MM.1S (cell line): ENCODE results near the gene NAIF1.

Source experiments
- DNase-seq: peaks from one replicate; pipeline ENCODE4 v3.0.0-alpha.2; 2015
- H2AFZ ChIP-seq: fragments of 300-600 bp; sonication (generic); 2 replicates; pipeline ENCODE4 v1.6.0; 2016; ENCODE audit warnings: antibody characterized with exemption, low read length
- H3F3A ChIP-seq: fragments of 300-600 bp; sonication (generic); 2 replicates; pipeline ENCODE4 v1.6.1; 2016; ENCODE audit warnings: mild to moderate bottlenecking, antibody characterized with exemption, low read length, moderate library complexity, mixed read lengths; ENCODE audit not compliant: insufficient read depth
- H3K27ac ChIP-seq: fragments of 300-600 bp; sonication (generic); 2 replicates; pipeline ENCODE4 v1.5.1; 2016; ENCODE audit warnings: mild to moderate bottlenecking, low read length
- H3K27me3 ChIP-seq: fragments of 300-600 bp; sonication (generic); replicated peaks from 2 replicates; pipeline ENCODE4 v1.6.0; 2016; ENCODE audit warnings: low read length; ENCODE audit not compliant: insufficient read depth
- H3K36me3 ChIP-seq: fragments of 300-600 bp; sonication (generic); replicated peaks from 2 replicates; pipeline ENCODE4 v1.6.1; 2016; ENCODE audit warnings: mild to moderate bottlenecking, low read length, mixed read lengths; ENCODE audit not compliant: insufficient read depth
- H3K4me1 ChIP-seq: fragments of 300-600 bp; sonication (generic); 2 replicates; pipeline ENCODE4 v1.6.1; 2016; ENCODE audit warnings: low read length, mixed read lengths
- H3K4me2 ChIP-seq: fragments of 300-600 bp; sonication (generic); 2 replicates; pipeline ENCODE4 v1.6.0; 2016; ENCODE audit warnings: low read depth, low read length
- H3K4me3 ChIP-seq: fragments of 300-600 bp; sonication (generic); 2 replicates; pipeline ENCODE4 v1.5.1; 2016; ENCODE audit warnings: low read length, mixed read lengths
- H3K79me2 ChIP-seq: fragments of 300-600 bp; sonication (generic); 2 replicates; pipeline ENCODE4 v1.6.1; 2016; ENCODE audit warnings: mixed run types, low read length, mixed read lengths
- H3K9ac ChIP-seq: fragments of 300-600 bp; sonication (generic); 2 replicates; pipeline ENCODE4 v1.6.1; 2016; ENCODE audit warnings: low read length, mixed read lengths
- H3K9me2 ChIP-seq: fragments of 300-600 bp; sonication (generic); replicated peaks from 2 replicates; pipeline ENCODE4 v1.6.1; 2016; ENCODE audit warnings: mild to moderate bottlenecking, low read length, mixed read lengths; ENCODE audit not compliant: insufficient read depth
- H3K9me3 ChIP-seq: fragments of 300-600 bp; sonication (generic); replicated peaks from 2 replicates; pipeline ENCODE4 v1.6.1; 2016; ENCODE audit warnings: mild to moderate bottlenecking, low read length, mixed read lengths; ENCODE audit not compliant: insufficient read depth
- H4K20me1 ChIP-seq: fragments of 300-600 bp; sonication (generic); 2 replicates; pipeline ENCODE4 v1.6.1; 2016; ENCODE audit warnings: mild to moderate bottlenecking, low read length, moderate library complexity, mixed read lengths; ENCODE audit not compliant: insufficient read depth
- CTCF ChIP-seq: fragments of 300-600 bp; sonication (generic); IDR thresholded peaks from 2 replicates; pipeline ENCODE4 v1.5.1; 2016; ENCODE audit warnings: antibody characterized with exemption, low read length, mixed read lengths
- EZH2 ChIP-seq: fragments of 300-600 bp; sonication (generic); optimal IDR thresholded peaks from 2 replicates; pipeline ENCODE3; 2017; ENCODE audit warnings: low read depth, mild to moderate bottlenecking, antibody characterized with exemption, low read length, mixed read lengths
- EZH2phosphoT487 ChIP-seq: fragments of 300-600 bp; sonication (generic); IDR thresholded peaks from 2 replicates; pipeline ENCODE4 v1.6.1; 2018; ENCODE audit warnings: antibody characterized with exemption, low read length

The NAIF1 gene

GRCh38 chr9:128068386-128069205 is 1.5 kb upstream of the NAIF1 start:
- no peaks in the 10 kb centered on the region for H4K20me1 ChIP-seq
- H3K27ac ChIP-seq, result peak overlapping the region; percentile 66; the same call in 1 of the 2 replicates
- no peaks in the 10 kb centered on the region for H3K36me3 ChIP-seq
- peaks cover 36% of the 10 kb centered on the region for H3K4me1 ChIP-seq
- H3K79me2 ChIP-seq, result peaks cover 63% of the 10 kb centered on the region
- no peaks in the 10 kb centered on the region for H3K9me2 ChIP-seq
- DNase-seq, result no peak
- peak overlapping the region; percentile 96 for H3K4me2 ChIP-seq
- no peak overlapping the region for H2AFZ ChIP-seq
- no peaks in the 10 kb centered on the region for H3K27me3 ChIP-seq
- H3K9ac ChIP-seq, result peak overlapping the region; percentile 80
- no peaks in the 10 kb centered on the region for H3K9me3 ChIP-seq
- peaks cover 47% of the 10 kb centered on the region for H3F3A ChIP-seq
- TF ChIP-seq EZH2 (no peak), EZH2phosphoT487 (no peak), CTCF (no peak)
- peak overlapping the region; percentile 98 for H3K4me3 ChIP-seq

DNA sequence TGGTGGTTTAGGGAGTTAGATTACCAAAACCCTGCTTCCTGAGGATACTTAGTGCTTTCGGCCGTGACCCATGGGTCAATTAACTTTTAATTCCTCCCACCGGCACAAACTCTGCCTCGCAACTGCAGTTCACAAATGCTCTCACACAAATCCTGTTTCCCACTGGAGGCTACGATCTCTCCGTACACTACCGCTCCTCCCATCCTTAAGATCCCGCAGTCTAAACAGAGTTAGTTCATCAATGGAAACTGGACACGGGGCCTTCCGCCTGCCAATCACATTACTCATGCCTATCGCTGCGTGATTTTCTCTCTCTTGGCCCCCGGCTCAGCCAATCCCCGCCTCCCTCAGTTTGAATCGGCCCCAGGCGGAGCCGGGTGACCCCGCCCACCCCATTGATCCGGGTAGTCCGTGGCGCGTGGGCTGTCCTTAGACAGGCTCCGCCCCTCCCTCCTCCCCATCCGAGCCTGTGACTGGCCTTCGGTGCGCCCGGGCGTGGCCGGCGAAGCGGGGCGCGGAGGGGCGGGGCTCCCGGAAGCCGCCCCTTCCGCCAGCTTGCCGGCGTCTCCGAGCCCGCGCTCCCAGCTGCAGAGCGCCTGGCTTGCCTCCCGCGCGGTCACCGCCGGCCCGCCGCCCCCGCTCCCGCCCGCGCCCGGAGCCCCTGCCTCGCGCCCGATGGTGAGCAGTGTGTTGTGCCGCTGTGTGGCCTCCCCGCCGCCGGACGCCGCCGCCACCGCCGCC is 695 bp upstream of the NAIF1 start, which contains the start of gene SLC25A25:
Gene SLC25A25, plus strand, starts transcription at position 588 of the 741 bp plus-strand sequence. Its CDS starts 88 bp downstream, at position 676.
- H3K36me3 ChIP-seq, result no peaks in the 10 kb centered on the region
- peak within 1 kb of the TSS; percentile 80 for H3K9ac ChIP-seq
- no peaks in the 10 kb centered on the region for H4K20me1 ChIP-seq
- H3K27ac ChIP-seq, result peak within 1 kb of the TSS; percentile 92
- peaks cover 55% of the 10 kb centered on the region for H3K79me2 ChIP-seq
- peak within 1 kb of the TSS; percentile 71 for H2AFZ ChIP-seq
- DNase-seq, result peak; percentile 99
- no peak for TF ChIP-seq CTCF
- TF ChIP-seq EZH2phosphoT487, result no peak
- TF ChIP-seq EZH2, result no peak
- peaks cover 39% of the 10 kb centered on the region for H3F3A ChIP-seq
- peak within 1 kb of the TSS; percentile 96 for H3K4me2 ChIP-seq
- H3K27me3 ChIP-seq, result no peaks in the 10 kb centered on the region
- H3K9me2 ChIP-seq, result no peaks in the 10 kb centered on the region
- peak within 1 kb of the TSS; percentile 98 for H3K4me3 ChIP-seq
- H3K4me1 ChIP-seq, result peaks cover 28% of the 10 kb centered on the region
- H3K9me3 ChIP-seq, result no peaks in the 10 kb centered on the region

DNA sequence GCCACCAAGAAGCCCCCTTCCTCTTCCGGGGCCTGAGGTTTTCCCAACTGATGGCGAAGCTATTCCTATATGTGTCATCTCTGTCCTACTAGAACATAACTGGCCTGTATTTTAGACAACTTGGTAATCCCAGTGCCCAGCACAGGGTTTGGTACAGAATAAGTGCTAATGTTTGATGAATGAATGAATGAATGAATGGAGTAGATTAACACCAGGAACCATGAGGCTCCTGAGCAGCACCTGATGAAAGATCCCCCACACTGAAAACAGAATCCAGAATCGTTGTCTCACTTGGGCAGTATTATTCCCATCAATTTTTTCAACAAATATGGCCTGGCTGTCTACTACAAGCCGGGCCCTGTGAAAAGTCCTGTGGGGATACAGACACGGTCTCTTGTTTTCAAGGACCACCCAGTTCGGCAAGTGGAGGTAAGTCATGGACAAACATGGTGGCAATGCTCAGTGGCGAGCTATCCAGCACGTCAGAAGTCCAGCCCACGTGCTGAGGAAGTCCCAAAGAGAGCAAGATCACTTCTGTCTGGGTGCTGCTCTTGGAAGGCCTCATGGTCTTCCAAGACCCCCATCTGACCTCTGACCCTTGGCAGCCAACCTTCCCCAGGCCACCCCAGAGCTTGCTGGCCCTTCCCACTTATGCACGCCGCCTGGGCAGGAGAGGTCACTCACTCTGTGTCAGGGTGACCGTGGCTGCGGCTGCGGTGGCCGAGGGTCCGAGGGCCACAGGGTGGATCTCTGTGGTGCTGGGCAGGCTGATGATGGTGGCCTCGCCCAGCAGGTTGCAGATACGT is 1.0 kb downstream of the NAIF1 start:
- H3K4me3 ChIP-seq, result peak overlapping the region; percentile 74
- H3K9ac ChIP-seq, result no peak overlapping the region

More for the DNA sequence above, 1.0 kb downstream of the NAIF1 start:
- peaks cover 46% of the 10 kb centered on the region for H3K79me2 ChIP-seq
- no peaks in the 10 kb centered on the region for H3K36me3 ChIP-seq
- peaks cover 22% of the 10 kb centered on the region for H3F3A ChIP-seq
- H2AFZ ChIP-seq, result no peak overlapping the region
- H3K4me2 ChIP-seq, result peak overlapping the region; percentile 74
- no peaks in the 10 kb centered on the region for H3K9me2 ChIP-seq
- no peak overlapping the region for H3K27ac ChIP-seq
- H4K20me1 ChIP-seq, result no peaks in the 10 kb centered on the region
- H3K27me3 ChIP-seq, result no peaks in the 10 kb centered on the region
- DNase-seq, result no peak
- peaks cover 19% of the 10 kb centered on the region for H3K4me1 ChIP-seq
- H3K9me3 ChIP-seq, result no peaks in the 10 kb centered on the region
- no peak for TF ChIP-seq EZH2phosphoT487
- no peak for TF ChIP-seq CTCF
- no peak for TF ChIP-seq EZH2
